ENCODE measurements around the gene TEPSIN.

- TF ChIP-seq ESRRG (CRISPR knock-in tag; IDR thresholded peaks at IDR 0.05): no peak
- TF ChIP-seq ISL1 (CRISPR knock-in tag; IDR thresholded peaks at IDR 0.05): no peak
- TF ChIP-seq ZC3H10 (CRISPR knock-in tag; IDR thresholded peaks at IDR 0.05): no peak
- no peak for TF ChIP-seq ZFP30 (CRISPR knock-in tag; IDR thresholded peaks at IDR 0.05)
- TF ChIP-seq ZFP3 (CRISPR knock-in tag; IDR thresholded peaks at IDR 0.05): no peak
- TF ChIP-seq PATZ1 (CRISPR knock-in tag; IDR thresholded peaks at IDR 0.05; ENCODE audit: borderline replicate concordance): no peak
- TF ChIP-seq TCF4 (CRISPR knock-in tag; IDR thresholded peaks at IDR 0.05; ENCODE audit: borderline replicate concordance): no peak
- TF ChIP-seq ARNTL (CRISPR knock-in tag; IDR thresholded peaks at IDR 0.05; ENCODE audit: borderline replicate concordance, low read depth): no peak
- TF ChIP-seq TOX (CRISPR knock-in tag; IDR thresholded peaks at IDR 0.05; ENCODE audit: borderline replicate concordance): no peak
- TF ChIP-seq CREB5 (CRISPR knock-in tag; IDR thresholded peaks at IDR 0.05; ENCODE audit: low read depth): no peak
- no peak for TF ChIP-seq PPARA (CRISPR knock-in tag; IDR thresholded peaks at IDR 0.05; ENCODE audit: borderline replicate concordance)
- TF ChIP-seq POU6F1 (CRISPR knock-in tag; IDR thresholded peaks at IDR 0.05; ENCODE audit: borderline replicate concordance, low read depth): no peak
Observed at GRCh38 chr17:81239714-81240555, 1.1 kb upstream of the TEPSIN start.

Data from SK-N-SH treated with all-trans-retinoic acid at 6 μM for 48 hours (cell line).